Natural killer cell (primary cell): Measurements from ENCODE around the gene CPAMD8. TPM values are rescaled to one million over a fixed set of nuclear protein-coding genes. Genes with fewer than 3 reads are reported as not detected.
"Not testable (repeated sequence)": the region's sequence is repeated elsewhere in the genome, so short reads cannot be mapped to it uniquely, and the experiment has no call there.

Experiments used
- ATAC-seq, 3 donors: fragments of 150-1000 bp in 2 of 3; fragments of 200-7000 bp in 1 of 3; cut with Tn5 transposase; 1 replicate in 1 of 3; 2 replicates in 2 of 3; pipeline ENCODE4 v1.10.0; 2021; ENCODE audit warnings: mild to moderate bottlenecking in 2 of 3, moderate library complexity in 2 of 3
- DNase-seq, 2 donors: peaks; one replicate each; pipeline versions ENCODE4 v3.0.0 to v3.0.0-alpha.2; 2013 to 2021; ENCODE audit warnings: mixed read lengths in 1 of 2
- H3K27ac ChIP-seq: one replicate; pipeline ENCODE4 v1.5.1; 2013; ENCODE audit warnings: mild to moderate bottlenecking, low read length
- H3K27me3 ChIP-seq: one replicate; pipeline ENCODE4 v1.6.1; 2013; ENCODE audit warnings: low read length; ENCODE audit not compliant: control insufficient read depth, insufficient read depth
- H3K36me3 ChIP-seq: one replicate; pipeline ENCODE4 v1.6.1; 2013; ENCODE audit warnings: low read length; ENCODE audit not compliant: control insufficient read depth, insufficient read depth
- H3K4me1 ChIP-seq: one replicate; pipeline ENCODE4 v1.6.1; 2013; ENCODE audit warnings: low read length; ENCODE audit not compliant: control insufficient read depth, insufficient read depth
- H3K4me3 ChIP-seq: one replicate; pipeline ENCODE4 v1.5.1; 2013; ENCODE audit warnings: low read length
- H3K9me3 ChIP-seq: one replicate; pipeline ENCODE4 v1.6.1; 2013; ENCODE audit warnings: low read length; ENCODE audit not compliant: control insufficient read depth, insufficient read depth
- H3K27ac Mint-ChIP-seq, 2 donors: one replicate each; pipeline ENCODE4 v1.8.0; 2022; ENCODE audit warnings: mild to moderate bottlenecking in 2 of 2, mixed read lengths in 2 of 2, moderate library complexity in 1 of 2
- H3K27me3 Mint-ChIP-seq, 2 donors: one replicate each; pipeline ENCODE4 v1.8.0; 2022; ENCODE audit warnings: low read depth in 2 of 2, mixed read lengths in 2 of 2
- H3K36me3 Mint-ChIP-seq: one replicate; pipeline ENCODE4 v1.8.0; 2022; ENCODE audit warnings: mixed read lengths
- H3K4me1 Mint-ChIP-seq, 2 donors: one replicate each; pipeline ENCODE4 v1.8.0; 2022; ENCODE audit warnings: mixed read lengths in 2 of 2
- H3K4me3 Mint-ChIP-seq: one replicate; pipeline ENCODE4 v1.8.0; 2022; ENCODE audit warnings: mild to moderate bottlenecking, moderate library complexity, mixed read lengths
- H3K9me3 Mint-ChIP-seq, 2 donors: one replicate each; pipeline ENCODE4 v1.8.0; 2022; ENCODE audit warnings: mixed read lengths in 2 of 2
- CTCF ChIP-seq: fragments of 200-600 bp; IDR thresholded peaks from one replicate; pipeline ENCODE4 v1.8.0; 2022; ENCODE audit warnings: antibody characterized with exemption
- WGBS: methylation state at CpG from one replicate; pipeline ENCODE4 v1.1.7; 2013; ENCODE audit warnings: missing lambda C conversion rate; ENCODE audit not compliant: insufficient coverage; 5-methylcytosine and 5-hydroxymethylcytosine counted together
- intact Hi-C: fragments of 100-400 bp; cut with micrococcal nuclease; formaldehyde crosslinking; loops from one replicate; pipeline ENCODE4 v1.14.2; 2022
- total RNA-seq, 4 donors: library from RNA; stranded (reverse); fragments of 120-200 nt in 1 of 4; gene quantifications; one replicate each; pipeline versions ENCODE4 v1.2.3 to v1.2.4, GENCODE V29; 2013 to 2022

Gene CPAMD8
- total RNA-seq, 3 donors from 2014 or later (not counting 1 experiment from before 2014, with no cell fraction given) = 3.6 to 4.9 (median 4.7) TPM

GRCh38 chr19:16938211-16938610 lies 88.4 kb downstream of the CPAMD8 start:
- intact Hi-C loops = no loop called here
- Histone ChIP-seq H3K9me3 (no peaks in the 10 kb centered on the region), H3K27me3 (no peaks in the 10 kb centered on the region), H3K4me1 (no peaks in the 10 kb centered on the region), H3K27ac (no peak overlapping the region), H3K36me3 (no peaks in the 10 kb centered on the region), H3K4me3 (no peak overlapping the region)
- Mint-ChIP-seq H3K4me1 (no peaks in the 10 kb centered on the region), H3K4me3 (no peak overlapping the region), H3K9me3 (peaks cover 3 to 16% of the 10 kb centered on the region in 2 donors), H3K36me3 (peaks cover 8% of the 10 kb centered on the region), H3K27ac (no peak overlapping the region), H3K27me3 (peaks cover 0 to 3% of the 10 kb centered on the region in 2 donors)
- TF ChIP-seq CTCF = no peak
- ATAC-seq (no peak), DNase-seq (no peak)
- WGBS = 96% methylated on average over 11 of the region's 11 CpGs

GRCh38 chr19:16937796-16938195 lies 88.8 kb downstream of the CPAMD8 start:
- H3K4me1 Mint-ChIP-seq, ATAC-seq, H3K4me3 ChIP-seq, H3K9me3 ChIP-seq, H3K4me1 ChIP-seq, H3K27me3 Mint-ChIP-seq, H3K27ac ChIP-seq, H3K4me3 Mint-ChIP-seq, H3K36me3 Mint-ChIP-seq, H3K27me3 ChIP-seq, DNase-seq, H3K27ac Mint-ChIP-seq, intact Hi-C loops, H3K36me3 ChIP-seq: not testable (repeated sequence)
- 97% methylated on average over 12 of the region's 12 CpGs for WGBS
- H3K9me3 Mint-ChIP-seq = peaks cover 3 to 17% of the 10 kb centered on the region in 2 donors

- no peak for ATAC-seq
- peaks cover 3 to 17% of the 10 kb centered on the region in 2 donors for H3K9me3 Mint-ChIP-seq
- Histone ChIP-seq H3K36me3 (no peaks in the 10 kb centered on the region), H3K9me3 (no peaks in the 10 kb centered on the region), H3K4me3 (no peak overlapping the region), H3K4me1 (no peaks in the 10 kb centered on the region), H3K27ac (no peak overlapping the region), H3K27me3 (no peaks in the 10 kb centered on the region)
- intact Hi-C loops = no loop called here
- H3K27me3 Mint-ChIP-seq = peaks cover 6 to 7% of the 10 kb centered on the region in 2 donors
- no peak overlapping the region for H3K27ac Mint-ChIP-seq
- no peak for DNase-seq
- peaks cover 9% of the 10 kb centered on the region for H3K36me3 Mint-ChIP-seq
- no peak overlapping the region for H3K4me3 Mint-ChIP-seq
- WGBS = 85% methylated on average over 2 of the region's 2 CpGs
- no peaks in the 10 kb centered on the region for H3K4me1 Mint-ChIP-seq
- no peak for TF ChIP-seq CTCF
These were observed 89.7 kb downstream of the CPAMD8 start for GRCh38 chr19:16936901-16937300.

- Histone ChIP-seq H3K9me3 (no peaks in the 10 kb centered on the region), H3K36me3 (no peaks in the 10 kb centered on the region), H3K27me3 (no peaks in the 10 kb centered on the region), H3K27ac (no peak overlapping the region), H3K4me3 (no peak overlapping the region), H3K4me1 (no peaks in the 10 kb centered on the region)
- H3K4me3 Mint-ChIP-seq = no peak overlapping the region
- TF ChIP-seq CTCF = no peak
- intact Hi-C loops = no loop called here
- H3K4me1 Mint-ChIP-seq = no peaks in the 10 kb centered on the region
- DNase-seq (no peak), ATAC-seq (no peak)
- H3K9me3 Mint-ChIP-seq = peaks cover 3 to 17% of the 10 kb centered on the region in 2 donors
- H3K27me3 Mint-ChIP-seq = peaks cover 7 to 15% of the 10 kb centered on the region in 2 donors
- H3K27ac Mint-ChIP-seq = no peak overlapping the region
- no CpG with 5 or more reads among the region's 1 CpG for WGBS
- peaks cover 9% of the 10 kb centered on the region for H3K36me3 Mint-ChIP-seq
These were observed 92.1 kb downstream of the CPAMD8 start for GRCh38 chr19:16934489-16934888.
